ENCODE results near the gene CMKLR1. TPM values are rescaled to one million over a fixed set of nuclear protein-coding genes. Genes with fewer than 3 reads are reported as not detected.

The CMKLR1 gene
- total and polyA plus RNA-seq, 2 experiments from 2014 or later = 0.06 TPM; not detected in 1

DNA sequence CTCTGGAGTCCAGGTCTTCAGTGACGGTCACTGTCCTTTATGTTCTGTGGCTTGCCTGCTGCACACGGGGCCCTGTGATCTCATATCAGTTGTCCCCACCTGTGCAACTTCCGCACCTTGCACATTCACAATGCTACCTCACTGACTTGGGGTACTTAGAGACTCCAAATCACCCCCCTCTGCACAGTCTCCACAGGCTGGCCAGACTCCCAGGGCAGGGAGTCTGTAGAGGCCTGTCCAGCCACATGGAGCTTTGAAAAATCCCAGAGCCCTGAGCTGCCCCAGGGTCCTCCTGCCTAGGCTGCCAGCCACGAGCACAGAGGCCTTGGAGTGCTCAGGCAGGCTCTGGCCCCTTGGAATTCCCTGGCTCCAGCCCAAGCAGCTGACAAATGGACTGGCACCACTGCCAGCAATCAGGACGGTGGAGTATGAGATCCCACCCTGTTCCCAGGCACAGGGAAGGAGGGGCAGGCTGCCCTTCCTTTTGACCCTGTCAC, 26.4 kb downstream of the CMKLR1 start:
- Histone ChIP-seq H3K27ac (peak overlapping the region; percentile 92), H3K4me3 (no peak overlapping the region), H3K27me3 (no peaks in the 10 kb centered on the region), H3K4me1 (ENCODE audit: low read depth) (peaks cover 17% of the 10 kb centered on the region), H3K36me3 (no peaks in the 10 kb centered on the region), H3K9me3 (ENCODE audit: low read depth) (no peaks in the 10 kb centered on the region)
- no peak for TF ChIP-seq CTCF (IDR thresholded peaks at IDR 0.05; ENCODE audit: low read depth, low read length)
- DNase-seq (ENCODE audit: low read depth in 1 of 2, low spot score in 1 of 2) = peak; percentile 20 to 90

GRCh38 chr12:108312073-108312659, 26.9 kb downstream of the CMKLR1 start:
- TF ChIP-seq CTCF (IDR thresholded peaks at IDR 0.05; ENCODE audit: low read depth, low read length) = no peak
- H3K9me3 ChIP-seq (ENCODE audit: low read depth) = no peaks in the 10 kb centered on the region
- DNase-seq (ENCODE audit: low read depth in 1 of 2, low spot score in 1 of 2) = no peak
- no peaks in the 10 kb centered on the region for H3K27me3 ChIP-seq
- no peaks in the 10 kb centered on the region for H3K36me3 ChIP-seq
- H3K4me1 ChIP-seq (ENCODE audit: low read depth) = peaks cover 17% of the 10 kb centered on the region
- H3K4me3 ChIP-seq = no peak overlapping the region
- peak overlapping the region; percentile 92 for H3K27ac ChIP-seq

- Histone ChIP-seq H3K9me3 (ENCODE audit: low read depth) (no peaks in the 10 kb centered on the region), H3K4me1 (ENCODE audit: low read depth) (peaks cover 17% of the 10 kb centered on the region), H3K27me3 (no peaks in the 10 kb centered on the region), H3K36me3 (no peaks in the 10 kb centered on the region), H3K4me3 (no peak overlapping the region), H3K27ac (no peak overlapping the region)
- no peak for TF ChIP-seq CTCF (IDR thresholded peaks at IDR 0.05; ENCODE audit: low read depth, low read length)
- DNase-seq (ENCODE audit: low read depth in 1 of 2, low spot score in 1 of 2) = no peak
Measured at GRCh38 chr12:108311605-108312004, 27.5 kb downstream of the CMKLR1 start.

DNA sequence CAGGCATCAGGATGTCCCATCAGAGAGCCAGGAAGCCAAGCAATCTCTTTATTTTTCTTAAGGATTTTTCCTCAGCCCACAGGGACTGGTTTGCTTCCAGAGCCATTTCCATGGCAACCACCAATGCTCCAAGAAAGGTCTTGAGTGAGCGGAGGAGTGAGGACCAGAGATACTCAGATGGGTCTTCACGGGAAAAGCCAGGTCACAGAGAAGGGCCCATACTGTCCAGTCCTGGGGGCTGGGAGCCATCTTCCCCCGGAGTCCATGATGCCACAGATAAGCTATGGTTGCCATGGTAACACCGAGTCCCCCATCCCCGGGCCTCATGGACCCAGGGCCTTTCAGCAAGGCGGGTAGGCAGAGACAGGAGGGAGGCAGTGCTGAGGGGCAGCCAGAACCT, 28.6 kb downstream of the CMKLR1 start:
- no peaks in the 10 kb centered on the region for H3K9me3 ChIP-seq (ENCODE audit: low read depth)
- no peak for TF ChIP-seq CTCF (IDR thresholded peaks at IDR 0.05; ENCODE audit: low read depth, low read length)
- H3K27ac ChIP-seq = no peak overlapping the region
- H3K36me3 ChIP-seq = no peaks in the 10 kb centered on the region
- H3K4me3 ChIP-seq = no peak overlapping the region
- H3K4me1 ChIP-seq (ENCODE audit: low read depth) = peaks cover 17% of the 10 kb centered on the region
- no peaks in the 10 kb centered on the region for H3K27me3 ChIP-seq
- peak in 1 of 2 donors; percentile 34 for DNase-seq (ENCODE audit: low read depth in 1 of 2, low spot score in 1 of 2)

DNA sequence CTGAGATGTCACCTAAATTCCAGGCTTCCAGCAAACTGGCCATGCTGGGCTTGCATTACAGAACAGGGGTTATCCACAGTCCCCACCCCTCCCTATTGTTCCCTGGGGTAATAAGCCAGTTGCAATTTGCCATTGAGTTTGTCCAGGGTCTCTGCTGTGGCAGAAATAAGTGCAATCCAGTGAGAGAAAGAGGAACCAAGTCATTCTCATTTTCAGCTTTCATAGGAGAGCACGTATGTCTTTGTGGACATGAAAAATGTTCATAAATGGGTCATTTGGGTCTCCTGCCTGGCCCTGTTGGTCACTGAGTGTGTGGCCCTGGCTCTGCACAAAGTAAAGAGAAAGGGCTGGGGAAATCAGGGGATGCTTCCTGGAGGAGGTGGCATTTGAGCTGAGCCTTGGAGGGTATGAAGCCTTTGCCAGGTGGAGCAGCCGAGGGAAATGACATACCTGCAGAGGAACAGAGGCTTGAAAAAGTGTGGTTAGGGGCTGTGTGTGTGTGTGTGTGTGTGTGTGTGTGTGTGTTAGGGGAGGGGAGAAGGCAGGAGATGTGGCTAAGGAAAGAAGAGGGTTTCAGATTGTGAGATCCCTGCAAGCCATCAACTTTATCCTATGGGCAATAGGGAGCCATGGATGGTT, 29.3 kb downstream of the CMKLR1 start:
- DNase-seq (ENCODE audit: low read depth in 1 of 2, low spot score in 1 of 2) = no peak
- no peaks in the 10 kb centered on the region for H3K27me3 ChIP-seq
- H3K9me3 ChIP-seq (ENCODE audit: low read depth) = no peaks in the 10 kb centered on the region
- TF ChIP-seq CTCF (IDR thresholded peaks at IDR 0.05; ENCODE audit: low read depth, low read length) = no peak
- peaks cover 18% of the 10 kb centered on the region for H3K4me1 ChIP-seq (ENCODE audit: low read depth)
- no peaks in the 10 kb centered on the region for H3K36me3 ChIP-seq
- H3K27ac ChIP-seq = no peak overlapping the region
- no peak overlapping the region for H3K4me3 ChIP-seq
